Skin epidermis (tissue), 12 donors: ENCODE results near the gene CACNA2D2.

Experiments used
- H3K27ac ChIP-seq, 21 experiments: fragments of 200-600 bp; sonication (generic) in 11 of 21; one replicate each; pipeline ENCODE4 v1.5.0; 2020; ENCODE audit warnings: mild to moderate bottlenecking in 3 of 21, inconsistent platforms in 2 of 21, moderate library complexity in 2 of 21
- H3K4me3 ChIP-seq, 7 experiments: fragments of 200-600 bp; sonication (generic) in 2 of 7; one replicate each; pipeline ENCODE4 v1.5.0; 2020; ENCODE audit warnings: inconsistent platforms in 2 of 7, mild to moderate bottlenecking in 2 of 7, moderate library complexity in 1 of 7

Gene CACNA2D2

GRCh38 chr3:50436114-50436674, 67.2 kb downstream of the CACNA2D2 start:
- Histone ChIP-seq H3K4me3 (no peak overlapping the region), H3K27ac (no peak overlapping the region)

GRCh38 chr3:50435371-50436113, 67.9 kb downstream of the CACNA2D2 start:
- H3K27ac ChIP-seq, result no peak overlapping the region
- no peak overlapping the region for H3K4me3 ChIP-seq

GRCh38 chr3:50433954-50434353, 69.5 kb downstream of the CACNA2D2 start:
- no peak overlapping the region for H3K27ac ChIP-seq
- no peak overlapping the region for H3K4me3 ChIP-seq

- no peak overlapping the region for H3K4me3 ChIP-seq
- H3K27ac ChIP-seq, result no peak overlapping the region
Observed at GRCh38 chr3:50430950-50431435, 72.4 kb downstream of the CACNA2D2 start.

GRCh38 chr3:50430191-50430590, 73.2 kb downstream of the CACNA2D2 start:
- peak overlapping the region in 2 of 21 experiments; percentile 15 for H3K27ac ChIP-seq
- no peak overlapping the region for H3K4me3 ChIP-seq

- no peak overlapping the region for H3K4me3 ChIP-seq
- H3K27ac ChIP-seq, result no peak overlapping the region
Observed at GRCh38 chr3:50428007-50428633, 75.3 kb downstream of the CACNA2D2 start.

GRCh38 chr3:50427217-50427616, 76.2 kb downstream of the CACNA2D2 start:
- no peak overlapping the region for H3K27ac ChIP-seq

GRCh38 chr3:50425911-50426310, 77.5 kb downstream of the CACNA2D2 start:
- no peak overlapping the region for H3K27ac ChIP-seq
- H3K4me3 ChIP-seq, result no peak overlapping the region

More at GRCh38 chr3:50427217-50427616, 76.2 kb downstream of the CACNA2D2 start:
- H3K4me3 ChIP-seq, result no peak overlapping the region

- Histone ChIP-seq H3K27ac (no peak overlapping the region), H3K4me3 (no peak overlapping the region)
Observed at GRCh38 chr3:50423543-50423942, 79.9 kb downstream of the CACNA2D2 start.

GRCh38 chr3:50422153-50422552, 81.3 kb downstream of the CACNA2D2 start:
- H3K27ac ChIP-seq, result no peak overlapping the region
- no peak overlapping the region for H3K4me3 ChIP-seq

GRCh38 chr3:50419595-50420370, 83.7 kb downstream of the CACNA2D2 start:
- Histone ChIP-seq H3K4me3 (no peak overlapping the region), H3K27ac (no peak overlapping the region)

GRCh38 chr3:50418850-50419249, 84.6 kb downstream of the CACNA2D2 start:
- Histone ChIP-seq H3K27ac (no peak overlapping the region), H3K4me3 (no peak overlapping the region)

GRCh38 chr3:50417637-50418033, 85.8 kb downstream of the CACNA2D2 start:
- Histone ChIP-seq H3K4me3 (no peak overlapping the region), H3K27ac (no peak overlapping the region)

- no peak overlapping the region for H3K4me3 ChIP-seq
- H3K27ac ChIP-seq, result no peak overlapping the region
Observed at GRCh38 chr3:50416736-50417636, 86.4 kb downstream of the CACNA2D2 start.

- H3K4me3 ChIP-seq, result no peak overlapping the region
Observed at GRCh38 chr3:50415816-50416215, 87.6 kb downstream of the CACNA2D2 start.

GRCh38 chr3:50415061-50415460, 88.4 kb downstream of the CACNA2D2 start:
- no peak overlapping the region for H3K27ac ChIP-seq
- no peak overlapping the region for H3K4me3 ChIP-seq

More at GRCh38 chr3:50415816-50416215, 87.6 kb downstream of the CACNA2D2 start:
- H3K27ac ChIP-seq, result no peak overlapping the region

- H3K4me3 ChIP-seq, result no peak overlapping the region
- H3K27ac ChIP-seq, result no peak overlapping the region
Observed at GRCh38 chr3:50414616-50415015, 88.8 kb downstream of the CACNA2D2 start.

GRCh38 chr3:50412231-50412754, 91.1 kb downstream of the CACNA2D2 start:
- H3K4me3 ChIP-seq, result no peak overlapping the region
- no peak overlapping the region for H3K27ac ChIP-seq

GRCh38 chr3:50411229-50411628, 92.2 kb downstream of the CACNA2D2 start:
- no peak overlapping the region for H3K4me3 ChIP-seq
- no peak overlapping the region for H3K27ac ChIP-seq
